H1 (cell line): ENCODE data around the gene CD81. TPM values are rescaled to one million over a fixed set of nuclear protein-coding genes. Genes with fewer than 3 reads are reported as not detected.
A peak's percentile ranks its signal among the peaks of the same experiment; 100 is the strongest.

Experiments used
- RAD21 ChIP-seq, 2 experiments: IDR thresholded peaks in 1 of 2; conservative IDR thresholded peaks in 1 of 2; 2 replicates each; pipeline ENCODE4 v1.6.1; 2011; ENCODE audit warnings: low read depth in 2 of 2, low read length in 2 of 2, improper control_type of control experiment in 1 of 2, inconsistent platforms in 1 of 2, mild to moderate bottlenecking in 1 of 2, moderate library complexity in 1 of 2
- polyA plus RNA-seq, 7 experiments: library from polyadenylated mRNA; depleted of rRNA in 3 of 7; stranded (reverse) in 5 of 7; unstranded in 2 of 7; fragments of >200 nt in 5 of 7; fragments of 200-250 nt in 2 of 7; gene quantifications; 1 replicate in 5 of 7; 2 replicates in 1 of 7; 4 replicates in 1 of 7; pipeline versions ENCODE4 v1.2.1 to v1.2.3, GENCODE V29; 2011 to 2013; ENCODE audit warnings: missing spikeins in 2 of 7, mixed read lengths in 2 of 7
- total RNA-seq: library from RNA; stranded (reverse); fragmentation: NEBNext Ultra II Directional; extraction: Animal tissue kit (Norgen Biotek cat#: 25700); gene quantifications from 2 replicates; pipeline ENCODE4 v1.2.1, GENCODE V29; 2021

The CD81 gene
- total and polyA plus RNA-seq, 2 of the 8 experiments (the other 6 are each of a cell fraction or from before 2014, with no cell fraction given): 238 to 309 TPM

GRCh38 chr11:2419638-2420501, 42.8 kb downstream of the CD81 start (continued):
- TF ChIP-seq RAD21 (IDR thresholded peaks at IDR 0.05 in 1 of 2, conservative IDR thresholded peaks at IDR 0.05 in 1 of 2; ENCODE audit: low read depth in 2 of 2, low read length in 2 of 2): peak; percentile 79 to 86
